ENCODE results near the gene FSTL1.

FSTL1 gene

GRCh38 chr3:120462409-120462959, 11.7 kb upstream of the FSTL1 start:
- no peak for DNase-seq

GRCh38 chr3:120461416-120461815, 10.6 kb upstream of the FSTL1 start:
- DNase-seq: no peak

GRCh38 chr3:120460862-120461261, 10.1 kb upstream of the FSTL1 start:
- no peak for DNase-seq

- no peak for DNase-seq
Measured at GRCh38 chr3:120460181-120460790, 9.5 kb upstream of the FSTL1 start.

- DNase-seq: no peak
Measured at GRCh38 chr3:120459196-120459595, 8.4 kb upstream of the FSTL1 start.

- DNase-seq: peak in 1 of 2 experiments; percentile 11
Measured at GRCh38 chr3:120457827-120458226, 7.0 kb upstream of the FSTL1 start.

GRCh38 chr3:120454076-120454689, 3.4 kb upstream of the FSTL1 start:
- DNase-seq: no peak

GRCh38 chr3:120452816-120453215, 2.0 kb upstream of the FSTL1 start:
- no peak for DNase-seq

GRCh38 chr3:120451806-120452205, 1.0 kb upstream of the FSTL1 start:
- no peak for DNase-seq

- DNase-seq: no peak
Measured at GRCh38 chr3:120451272-120451761, 525 bp upstream of the FSTL1 start.

- no peak for DNase-seq
Measured at GRCh38 chr3:120449701-120450599, 842 bp downstream of the FSTL1 start.

GRCh38 chr3:120449251-120449650, 1.5 kb downstream of the FSTL1 start:
- no peak for DNase-seq

- DNase-seq: no peak
Measured at GRCh38 chr3:120448756-120449155, 2.0 kb downstream of the FSTL1 start.

GRCh38 chr3:120446891-120447668, 3.7 kb downstream of the FSTL1 start:
- DNase-seq: no peak

- DNase-seq: no peak
Measured at GRCh38 chr3:120445654-120446053, 5.1 kb downstream of the FSTL1 start.

GRCh38 chr3:120443626-120444123, 7.1 kb downstream of the FSTL1 start:
- no peak for DNase-seq

- DNase-seq: no peak
Measured at GRCh38 chr3:120442975-120443517, 7.7 kb downstream of the FSTL1 start.

- no peak for DNase-seq
Measured at GRCh38 chr3:120441776-120442175, 9.0 kb downstream of the FSTL1 start.

- no peak for DNase-seq
Measured at GRCh38 chr3:120440762-120441161, 10.0 kb downstream of the FSTL1 start.

- DNase-seq: no peak
Measured at GRCh38 chr3:120440001-120440703, 10.6 kb downstream of the FSTL1 start.

- no peak for DNase-seq
Measured at GRCh38 chr3:120438665-120439370, 12.0 kb downstream of the FSTL1 start.

Measured in NCI-H2081 (cell line).